Right cardiac atrium (tissue), 5 donors: ENCODE measurements around the gene PIMREG. TPM values are rescaled to one million over a fixed set of nuclear protein-coding genes. Genes with fewer than 3 reads are reported as not detected.

Source experiments
- ATAC-seq, 2 donors: fragments of 200-7000 bp; cut with Tn5 transposase; one replicate each; pipeline versions ENCODE4 v1.8.0 to v1.9.1; 2020; ENCODE audit warnings: moderate library complexity in 2 of 2, mild to moderate bottlenecking in 1 of 2
- DNase-seq, 3 donors: peaks; one replicate each; pipeline ENCODE4 v3.0.0-alpha.2; 2020
- H3K27ac ChIP-seq: one replicate; pipeline ENCODE4 v1.5.1; 2013; ENCODE audit warnings: mild to moderate bottlenecking, low read length, control low read depth, moderate library complexity
- H3K27me3 ChIP-seq: one replicate; pipeline ENCODE4 v1.6.1; 2013; ENCODE audit not compliant: control insufficient read depth, insufficient read depth
- H3K4me1 ChIP-seq: one replicate; pipeline ENCODE4 v1.6.1; 2013; ENCODE audit warnings: low read length; ENCODE audit not compliant: control insufficient read depth, insufficient read depth
- H3K4me3 ChIP-seq: one replicate; pipeline ENCODE4 v1.5.1; 2013; ENCODE audit warnings: low read length, control low read depth
- H3K9me3 ChIP-seq: one replicate; pipeline ENCODE4 v1.6.1; 2013; ENCODE audit warnings: low read length; ENCODE audit not compliant: control insufficient read depth
- WGBS: extraction: QIAGEN DNeasy Blood & Tissue Kit; methylation state at CpG from one replicate; pipeline ENCODE4 v1.1.7; 2013; 5-methylcytosine and 5-hydroxymethylcytosine counted together
- intact Hi-C, 4 donors: fragments of 100-400 bp; cut with DNase I; formaldehyde crosslinking; loops; one replicate each; pipeline versions ENCODE4 v1.11.0 to v1.14.0; 2022 to 2023
- polyA plus RNA-seq: library from polyadenylated mRNA; stranded (reverse); fragments of 200-250 nt; gene quantifications from one replicate; pipeline ENCODE4 v1.2.3, GENCODE V29; 2013
- total RNA-seq, 4 donors: library from RNA; stranded (reverse); fragmentation: NEBNext Ultra II Directional; extraction: Animal tissue kit (Norgen Biotek cat#: 25700); gene quantifications; one replicate each; pipeline ENCODE4 v1.2.1, GENCODE V29; 2021
- donor health status: healthy with polysubstance abuse.
- donor health status: DM: no; HTN: yes; CAD: no.
- donor health status: DM: no; HTN: no; CAD: no.
- donor health status: DM: no; HTN: yes; CAD: no; lungs with severe emphysema.
- donor health status: DM: yes; HTN: yes; CAD: no.

The PIMREG gene
- total and polyA plus RNA-seq, 5 donors = 0.18 to 0.54 (median 0.43) TPM; not detected in 1

GRCh38 chr17:6454495-6455320 lies 10.5 kb downstream of the PIMREG start:
- no peak overlapping the region for H3K27ac ChIP-seq
- intact Hi-C loops = no loop called here
- no peak for ATAC-seq

DNA sequence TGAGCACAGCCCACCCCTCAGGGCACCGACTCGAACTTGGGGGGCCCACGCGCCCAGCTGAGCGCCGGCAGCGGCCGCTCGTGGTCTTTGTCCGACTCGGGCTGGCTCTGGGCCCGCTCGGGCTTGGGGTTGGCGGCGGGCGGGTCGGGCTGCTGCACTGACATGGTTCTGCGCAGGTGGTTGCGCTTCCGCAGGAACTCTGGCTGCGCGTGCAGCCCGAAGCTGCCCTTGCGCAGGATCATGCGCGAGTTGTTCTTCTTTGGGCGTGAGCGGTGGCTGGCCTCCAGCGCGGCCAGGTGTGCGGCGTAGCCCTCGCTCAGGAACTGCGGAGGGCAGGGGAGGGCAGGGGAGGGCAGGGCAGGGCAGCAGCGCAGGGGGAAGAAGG lies 11.1 kb downstream of the PIMREG start:
- no peaks in the 10 kb centered on the region for H3K27me3 ChIP-seq
- H3K4me3 ChIP-seq = peak overlapping the region; percentile 4
- H3K9me3 ChIP-seq = no peaks in the 10 kb centered on the region
- no peaks in the 10 kb centered on the region for H3K4me1 ChIP-seq
- intact Hi-C loops = no loop called here
- WGBS = under 1% methylated on average over 35 of the region's 35 CpGs
- ATAC-seq (peak in 1 of 2 donors; percentile 34), DNase-seq (peak in 1 of 3 donors; percentile 71)
- H3K27ac ChIP-seq = no peak overlapping the region

More at GRCh38 chr17:6454495-6455320, 10.5 kb downstream of the PIMREG start:
- DNase-seq = no peak
- 28% methylated on average over 35 of the region's 35 CpGs for WGBS
- H3K4me3 ChIP-seq = no peak overlapping the region
- H3K27me3 ChIP-seq = no peaks in the 10 kb centered on the region
- H3K4me1 ChIP-seq = no peaks in the 10 kb centered on the region
- no peaks in the 10 kb centered on the region for H3K9me3 ChIP-seq

DNA sequence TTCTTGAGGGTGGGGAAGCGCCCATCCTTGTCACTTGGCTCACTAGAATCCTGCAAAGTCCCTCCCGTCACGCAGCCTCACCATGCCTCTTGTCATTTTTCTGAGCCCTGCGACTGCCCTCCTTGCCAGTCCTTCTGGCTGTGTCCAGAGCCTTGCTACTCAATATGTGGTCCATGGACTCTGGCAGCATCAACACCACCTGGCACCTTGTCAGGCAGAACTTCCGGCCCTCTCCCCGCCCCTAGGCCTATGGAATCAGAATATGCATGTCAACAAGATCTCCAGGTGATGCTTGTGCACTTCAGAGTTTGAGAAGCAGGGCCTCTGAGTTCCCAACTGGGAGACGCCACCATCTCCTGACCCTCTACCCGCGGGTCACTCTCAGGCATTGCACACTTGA lies 12.1 kb downstream of the PIMREG start:
- WGBS = 91% methylated on average over 9 of the region's 9 CpGs

GRCh38 chr17:6456914-6457687 lies 12.8 kb downstream of the PIMREG start:
- no peaks in the 10 kb centered on the region for H3K9me3 ChIP-seq
- no peak overlapping the region for H3K4me3 ChIP-seq
- no peaks in the 10 kb centered on the region for H3K27me3 ChIP-seq
- no peaks in the 10 kb centered on the region for H3K4me1 ChIP-seq
- ATAC-seq (peak; percentile 11 to 49), DNase-seq (peak in 1 of 3 donors; percentile 52)
- 74% methylated on average over 14 of the region's 14 CpGs for WGBS
- intact Hi-C loops = no loop called here
- H3K27ac ChIP-seq = no peak overlapping the region

More for the DNA sequence above, 12.1 kb downstream of the PIMREG start:
- Histone ChIP-seq H3K27ac (no peak overlapping the region), H3K9me3 (no peaks in the 10 kb centered on the region), H3K4me3 (no peak overlapping the region), H3K4me1 (no peaks in the 10 kb centered on the region), H3K27me3 (no peaks in the 10 kb centered on the region)
- DNase-seq (no peak), ATAC-seq (no peak)
- intact Hi-C loops = no loop called here

DNA sequence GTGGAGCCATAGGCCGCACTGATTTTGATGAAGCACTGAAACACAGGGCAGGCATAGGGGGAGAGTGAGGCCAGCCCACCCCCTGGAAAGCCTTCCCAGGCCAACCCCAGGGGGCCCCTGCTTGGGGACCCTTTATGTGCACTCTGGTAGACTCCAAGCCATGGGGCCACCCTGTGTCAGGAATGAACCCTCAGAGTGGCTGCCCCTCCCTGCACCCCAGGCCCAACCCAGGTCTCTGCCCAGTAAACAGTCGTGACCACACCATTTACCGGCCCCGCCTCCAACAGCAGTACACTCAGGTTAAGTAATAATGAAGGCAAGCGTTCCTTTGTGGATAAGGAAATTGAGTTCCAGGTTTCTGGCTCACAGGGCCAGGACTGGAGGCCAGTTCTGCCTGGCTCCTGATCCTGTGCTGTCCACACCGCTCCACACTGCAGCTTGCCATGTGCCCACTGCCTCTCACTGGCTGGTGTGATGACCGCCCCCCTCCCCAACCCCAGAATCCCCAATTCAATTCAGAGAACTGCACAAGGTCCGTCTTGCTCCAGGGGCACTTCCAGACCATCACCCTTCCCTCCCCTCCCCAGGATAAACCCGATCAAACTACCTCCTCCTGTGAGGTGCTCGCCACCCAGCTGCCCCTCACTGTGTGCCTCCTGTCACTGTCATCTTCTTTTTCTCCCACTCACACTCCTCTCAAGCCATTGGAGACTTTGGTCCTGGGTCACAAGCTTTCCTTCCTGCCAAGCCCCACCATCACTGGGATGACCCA lies 13.6 kb downstream of the PIMREG start:
- Histone ChIP-seq H3K9me3 (no peaks in the 10 kb centered on the region), H3K27ac (no peak overlapping the region), H3K4me1 (no peaks in the 10 kb centered on the region), H3K4me3 (no peak overlapping the region), H3K27me3 (no peaks in the 10 kb centered on the region)
- ATAC-seq (no peak), DNase-seq (peak in 1 of 3 donors; percentile 23)
- intact Hi-C loops = no loop called here
- WGBS = 84% methylated on average over 10 of the region's 10 CpGs

DNA sequence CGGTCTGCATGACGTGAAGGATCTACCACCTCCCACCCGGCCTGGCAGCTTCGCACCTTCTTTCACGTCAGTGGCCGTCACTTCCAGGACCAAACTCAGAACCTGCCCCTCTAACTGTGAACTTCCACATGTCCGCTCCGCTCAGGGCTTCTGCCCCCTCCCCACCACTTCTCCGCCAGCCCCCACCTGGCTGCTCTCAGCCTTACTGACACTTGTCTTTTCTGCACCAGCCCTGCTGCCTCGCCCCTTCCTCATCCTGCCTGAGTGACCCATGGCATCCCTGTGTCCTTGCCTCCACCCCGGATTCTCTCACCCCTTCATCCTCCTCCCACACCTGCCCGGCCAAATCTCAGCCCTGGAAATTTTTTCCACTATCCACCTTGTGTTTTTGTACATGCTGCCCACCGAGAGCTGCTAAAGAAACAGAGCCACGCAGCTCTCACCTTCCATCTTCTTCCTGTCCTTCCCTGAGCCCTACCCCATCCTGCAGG lies 14.2 kb downstream of the PIMREG start:
- DNase-seq (no peak), ATAC-seq (no peak)
- WGBS = 75% methylated on average over 14 of the region's 14 CpGs

GRCh38 chr17:6460531-6461161 lies 16.4 kb downstream of the PIMREG start:
- no peak for ATAC-seq
- DNase-seq = no peak
- Histone ChIP-seq H3K9me3 (no peaks in the 10 kb centered on the region), H3K27me3 (no peaks in the 10 kb centered on the region), H3K4me1 (no peaks in the 10 kb centered on the region), H3K4me3 (no peak overlapping the region), H3K27ac (no peak overlapping the region)
- WGBS = 75% methylated on average over 9 of the region's 9 CpGs
- intact Hi-C loops = no loop called here

More for the DNA sequence above, 14.2 kb downstream of the PIMREG start:
- Histone ChIP-seq H3K4me1 (no peaks in the 10 kb centered on the region), H3K27me3 (no peaks in the 10 kb centered on the region), H3K4me3 (no peak overlapping the region), H3K9me3 (no peaks in the 10 kb centered on the region), H3K27ac (no peak overlapping the region)
- intact Hi-C loops = no loop called here

- Histone ChIP-seq H3K4me3 (no peak overlapping the region), H3K27ac (no peak overlapping the region), H3K27me3 (no peaks in the 10 kb centered on the region), H3K4me1 (no peaks in the 10 kb centered on the region), H3K9me3 (no peaks in the 10 kb centered on the region)
- 90% methylated on average over 14 of the region's 14 CpGs for WGBS
- DNase-seq (no peak), ATAC-seq (no peak)
- intact Hi-C loops = no loop called here
Observed at GRCh38 chr17:6461246-6461645, 17.0 kb downstream of the PIMREG start.

DNA sequence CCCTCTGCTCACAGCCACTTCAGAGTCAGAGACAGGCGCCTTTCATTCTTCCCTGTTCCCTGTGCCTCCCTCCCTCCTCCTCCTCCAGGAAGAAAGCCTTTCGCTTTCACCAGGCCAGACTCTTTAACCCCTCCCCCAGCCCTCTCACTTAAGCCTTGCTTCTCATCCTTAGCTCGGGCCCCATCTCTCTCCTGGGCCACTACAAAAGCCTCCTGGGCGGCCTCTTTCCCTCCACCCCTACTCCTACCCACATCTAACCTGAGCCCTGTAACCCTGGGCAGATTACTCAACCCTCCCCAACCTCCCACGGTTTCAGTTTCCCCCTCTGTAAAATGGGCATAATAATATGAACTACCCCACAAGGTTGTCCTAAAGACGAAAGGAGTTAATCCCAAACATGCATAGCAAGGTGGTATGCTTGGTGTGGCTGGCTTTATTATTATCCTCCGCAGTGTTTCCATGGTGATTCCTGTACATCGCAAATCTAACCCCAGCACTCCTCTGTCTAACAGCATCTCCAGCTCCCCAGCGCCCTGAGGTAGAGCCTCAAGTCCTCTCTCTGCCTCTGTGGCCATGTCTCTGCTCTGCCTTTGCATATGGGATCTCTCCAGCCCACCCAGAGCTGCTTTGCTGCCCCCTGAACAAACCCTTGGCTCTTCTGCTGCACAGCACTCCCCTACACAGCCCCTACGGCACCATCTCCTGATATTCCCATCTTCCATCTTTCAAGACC lies 17.7 kb downstream of the PIMREG start:
- DNase-seq (no peak), ATAC-seq (no peak)
- H3K4me1 ChIP-seq = no peaks in the 10 kb centered on the region
- WGBS = 80% methylated on average over 10 of the region's 10 CpGs
- H3K27ac ChIP-seq = no peak overlapping the region
- no peaks in the 10 kb centered on the region for H3K27me3 ChIP-seq
- H3K9me3 ChIP-seq = no peaks in the 10 kb centered on the region
- H3K4me3 ChIP-seq = no peak overlapping the region
- intact Hi-C loops = no loop called here

DNA sequence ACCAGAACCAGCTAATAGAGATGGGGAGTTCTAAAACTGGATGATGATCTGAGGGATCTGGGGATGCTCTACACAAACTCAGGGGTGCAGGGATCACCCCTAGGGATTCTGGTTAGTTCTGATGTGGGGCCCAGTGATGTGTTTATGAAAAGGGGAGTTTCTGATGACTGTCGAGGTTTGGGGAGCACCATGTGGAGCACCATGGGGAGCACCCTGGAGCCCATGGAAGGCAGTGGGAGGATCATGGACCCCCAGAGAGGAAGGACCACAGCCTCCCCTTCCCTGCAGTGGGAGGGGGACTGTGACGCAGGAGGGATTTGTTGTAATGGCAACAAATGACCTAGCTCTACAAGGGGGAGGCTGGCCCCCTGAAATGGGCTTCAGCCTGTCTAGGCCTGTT lies 18.4 kb downstream of the PIMREG start:
- Histone ChIP-seq H3K4me3 (no peak overlapping the region), H3K4me1 (no peaks in the 10 kb centered on the region), H3K9me3 (no peaks in the 10 kb centered on the region), H3K27ac (no peak overlapping the region), H3K27me3 (no peaks in the 10 kb centered on the region)
- ATAC-seq (no peak), DNase-seq (no peak)
- 84% methylated on average over 2 of the region's 2 CpGs for WGBS
- intact Hi-C loops = no loop called here
